HepG2 (cell line): ENCODE results near the gene FBXL22. TPM values are rescaled to one million over a fixed set of nuclear protein-coding genes. Genes with fewer than 3 reads are reported as not detected.

Experiments
- ADNP ChIP-seq: sonication (generic); formaldehyde crosslinking; IDR thresholded peaks from 2 replicates; pipeline ENCODE4 v1.4.0; 2020; ENCODE audit warnings: missing genetic modification reagents
- BRD4 ChIP-seq: sonication (generic); formaldehyde crosslinking; IDR thresholded peaks from 2 replicates; pipeline ENCODE4 v1.4.0; 2020; ENCODE audit warnings: missing genetic modification reagents
- HDAC1 ChIP-seq: sonication (generic); formaldehyde crosslinking; IDR thresholded peaks from 2 replicates; pipeline ENCODE4 v1.5.1; 2020; ENCODE audit warnings: mild to moderate bottlenecking, missing genetic modification reagents
- JUN ChIP-seq: sonication (generic); formaldehyde crosslinking; IDR thresholded peaks from 2 replicates; pipeline ENCODE4 v1.4.0; 2020; ENCODE audit warnings: mild to moderate bottlenecking, missing genetic modification reagents
- MAZ ChIP-seq, 2 experiments: sonication (generic) in 1 of 2; formaldehyde crosslinking in 1 of 2; IDR thresholded peaks; 2 replicates each; pipeline versions ENCODE4 v1.5.0 to v1.6.1; 2012 to 2020; ENCODE audit warnings: low read depth in 2 of 2, mild to moderate bottlenecking in 2 of 2, borderline replicate concordance in 1 of 2, improper control_type of control experiment in 1 of 2, low read length in 1 of 2, missing genetic modification reagents in 1 of 2, moderate library complexity in 1 of 2
- PCBP1 ChIP-seq: fragments of 200-400 bp; formaldehyde crosslinking; IDR thresholded peaks from 2 replicates; pipeline ENCODE4 v1.6.1; 2017; ENCODE audit warnings: mild to moderate bottlenecking, low read depth, low read length, borderline replicate concordance
- PHF8 ChIP-seq: sonication (generic); formaldehyde crosslinking; IDR thresholded peaks from 2 replicates; pipeline ENCODE4 v1.5.0; 2020; ENCODE audit warnings: missing genetic modification reagents
- REPIN1 ChIP-seq: sonication (generic); formaldehyde crosslinking; IDR thresholded peaks from 2 replicates; pipeline ENCODE4 v1.8.0; 2022; ENCODE audit warnings: missing genetic modification reagents, low read depth, mild to moderate bottlenecking, borderline replicate concordance
- TOPORS ChIP-seq: sonication (generic); formaldehyde crosslinking; IDR thresholded peaks from 2 replicates; pipeline ENCODE4 v1.8.0; 2023; ENCODE audit warnings: mild to moderate bottlenecking, missing genetic modification reagents
- ZFYVE20 ChIP-seq: sonication (generic); formaldehyde crosslinking; IDR thresholded peaks from 2 replicates; pipeline ENCODE4 v1.8.0; 2023; ENCODE audit warnings: low read depth, mild to moderate bottlenecking, moderate library complexity, missing genetic modification reagents, borderline replicate concordance
- ZNF496 ChIP-seq: sonication (generic); formaldehyde crosslinking; IDR thresholded peaks from 2 replicates; pipeline ENCODE4 v1.8.1; 2023; ENCODE audit warnings: mild to moderate bottlenecking, moderate library complexity, missing genetic modification reagents; ENCODE audit not compliant: insufficient replicate concordance
- ZNF850 ChIP-seq: sonication (generic); formaldehyde crosslinking; conservative IDR thresholded peaks from 2 replicates; pipeline ENCODE4 v1.9.0; 2021; ENCODE audit warnings: mild to moderate bottlenecking, missing genetic modification reagents
- polyA plus RNA-seq, 8 experiments: library from polyadenylated mRNA; depleted of rRNA in 3 of 8; stranded (reverse) in 7 of 8; unstranded in 1 of 8; fragments of >200 nt; fragmentation: Illumina TruSeq in 4 of 8; extraction: Trizol in 4 of 8; gene quantifications; 2 replicates each; pipeline versions ENCODE4 v1.2.1 to v1.2.3, GENCODE V29; 2011 to 2016; ENCODE audit warnings: low read depth in 4 of 8, missing spikeins in 1 of 8, mixed read lengths in 1 of 8; ENCODE audit not compliant: insufficient read depth in 1 of 8
- total RNA-seq, 5 experiments: library from RNA; depleted of rRNA; stranded (reverse); fragments of >200 nt; fragmentation: Illumina TruSeq; extraction: Trizol; gene quantifications; 2 replicates each; pipeline ENCODE4 v1.2.3, GENCODE V29; 2016; ENCODE audit warnings: low read depth in 1 of 5
- TF ChIP-seq, protein P1 (sequence below): IDR thresholded peaks from 2 replicates; pipeline ENCODE4 v1.6.1; 2016; ENCODE audit warnings: low read depth, borderline replicate concordance
- TF ChIP-seq, protein P2 (sequence below): IDR thresholded peaks from 2 replicates; pipeline ENCODE4 v1.6.1; 2016; ENCODE audit warnings: missing biosample characterization, missing genetic modification reagents, low read depth
- TF ChIP-seq, protein P3 (sequence below): sonication (generic); formaldehyde crosslinking; IDR thresholded peaks from 2 replicates; pipeline ENCODE4 v1.5.0; 2020; ENCODE audit warnings: mild to moderate bottlenecking, missing genetic modification reagents
- TF ChIP-seq, protein P4 (sequence below): sonication (generic); formaldehyde crosslinking; IDR thresholded peaks from 2 replicates; pipeline ENCODE4 v1.8.0; 2022; ENCODE audit warnings: missing genetic modification reagents, low read depth, mild to moderate bottlenecking, borderline replicate concordance
- TF ChIP-seq, protein P5 (sequence below): sonication (generic); formaldehyde crosslinking; IDR thresholded peaks from 2 replicates; pipeline ENCODE4 v1.5.1; 2020; ENCODE audit warnings: missing genetic modification reagents, mild to moderate bottlenecking, borderline replicate concordance
- TF ChIP-seq, protein P6 (sequence below): sonication (generic); formaldehyde crosslinking; IDR thresholded peaks from 2 replicates; pipeline ENCODE4 v1.5.1; 2020; ENCODE audit warnings: missing genetic modification reagents, mild to moderate bottlenecking, borderline replicate concordance
- TF ChIP-seq, protein P7 (sequence below): sonication (generic); formaldehyde crosslinking; IDR thresholded peaks from 2 replicates; pipeline ENCODE4 v1.4.0; 2020; ENCODE audit warnings: missing genetic modification reagents

Gene FBXL22
- total and polyA plus RNA-seq, 2 of the 13 experiments (the other 11 are each of a cell fraction or from before 2014, with no cell fraction given), result 0.15 to 0.33 TPM

DNA sequence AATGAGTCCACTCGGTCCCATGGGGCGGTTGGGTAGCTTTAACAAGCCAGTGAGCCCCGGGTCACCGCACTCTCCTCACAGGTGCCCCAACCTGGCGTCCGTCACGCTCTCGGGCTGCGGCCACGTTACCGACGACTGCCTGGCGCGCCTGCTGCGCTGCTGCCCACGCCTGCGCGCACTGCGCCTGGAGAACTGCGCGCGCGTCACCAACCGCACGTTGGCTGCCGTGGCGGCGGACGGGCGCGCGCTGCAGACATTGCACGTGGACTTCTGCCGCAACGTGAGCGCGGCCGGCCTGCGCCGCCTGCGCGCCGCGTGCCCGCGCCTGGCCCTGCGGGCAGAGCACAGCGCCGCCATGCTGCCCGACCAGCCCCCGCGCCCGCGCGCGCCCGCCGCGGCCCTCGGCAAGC lies 3.4 kb downstream of the FBXL22 start (continued):
- TF ChIP-seq, protein P1, sequence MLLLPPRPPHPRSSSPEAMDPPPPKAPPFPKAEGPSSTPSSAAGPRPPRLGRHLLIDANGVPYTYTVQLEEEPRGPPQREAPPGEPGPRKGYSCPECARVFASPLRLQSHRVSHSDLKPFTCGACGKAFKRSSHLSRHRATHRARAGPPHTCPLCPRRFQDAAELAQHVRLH (CRISPR knock-in tag), result no peak
- TF ChIP-seq MAZ (IDR thresholded peaks at IDR 0.05; ENCODE audit: borderline replicate concordance, low read depth, low read length) (peak; percentile 24; the same call in 1 of the 2 replicates), MAZ (CRISPR knock-in tag; IDR thresholded peaks at IDR 0.05; ENCODE audit: low read depth) (peak; percentile 67), ADNP (no peak), ZFYVE20 (no peak), ZNF850 (no peak), TOPORS (CRISPR knock-in tag) (peak; percentile 60; the same call in 1 of the 2 replicates), REPIN1 (CRISPR knock-in tag) (no peak), HDAC1 (CRISPR knock-in tag) (peak; percentile 89), ZNF496 (CRISPR knock-in tag) (no peak), PHF8 (CRISPR knock-in tag) (peak; percentile 80), PCBP1 (no peak), JUN (CRISPR knock-in tag) (0 out of 2 replicates have a peak, but pooled peaks have one; percentile 31), BRD4 (CRISPR knock-in tag) (peak; percentile 72)
- TF ChIP-seq, protein P2, sequence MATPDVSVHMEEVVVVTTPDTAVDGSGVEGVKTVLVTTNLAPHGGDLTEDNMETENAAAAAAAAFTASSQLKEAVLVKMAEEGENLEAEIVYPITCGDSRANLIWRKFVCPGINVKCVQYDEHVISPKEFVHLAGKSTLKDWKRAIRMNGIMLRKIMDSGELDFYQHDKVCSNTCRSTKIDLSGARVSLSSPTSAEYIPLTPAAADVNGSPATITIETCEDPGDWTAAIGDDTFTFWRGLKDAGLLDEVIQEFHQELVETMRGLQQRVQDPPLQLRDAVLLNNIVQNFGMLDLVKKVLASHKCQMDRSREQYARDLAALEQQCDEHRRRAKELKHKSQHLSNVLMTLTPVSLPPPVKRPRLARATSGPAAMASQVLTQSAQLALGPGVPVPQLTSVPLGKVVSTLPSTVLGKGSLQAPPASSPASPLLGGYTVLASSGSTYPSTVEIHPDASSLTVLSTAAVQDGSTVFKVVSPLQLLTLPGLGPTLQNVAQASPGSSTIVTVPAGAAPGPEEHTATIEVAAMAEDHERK (CRISPR knock-in tag), result peak; percentile 87
- TF ChIP-seq, protein P3, sequence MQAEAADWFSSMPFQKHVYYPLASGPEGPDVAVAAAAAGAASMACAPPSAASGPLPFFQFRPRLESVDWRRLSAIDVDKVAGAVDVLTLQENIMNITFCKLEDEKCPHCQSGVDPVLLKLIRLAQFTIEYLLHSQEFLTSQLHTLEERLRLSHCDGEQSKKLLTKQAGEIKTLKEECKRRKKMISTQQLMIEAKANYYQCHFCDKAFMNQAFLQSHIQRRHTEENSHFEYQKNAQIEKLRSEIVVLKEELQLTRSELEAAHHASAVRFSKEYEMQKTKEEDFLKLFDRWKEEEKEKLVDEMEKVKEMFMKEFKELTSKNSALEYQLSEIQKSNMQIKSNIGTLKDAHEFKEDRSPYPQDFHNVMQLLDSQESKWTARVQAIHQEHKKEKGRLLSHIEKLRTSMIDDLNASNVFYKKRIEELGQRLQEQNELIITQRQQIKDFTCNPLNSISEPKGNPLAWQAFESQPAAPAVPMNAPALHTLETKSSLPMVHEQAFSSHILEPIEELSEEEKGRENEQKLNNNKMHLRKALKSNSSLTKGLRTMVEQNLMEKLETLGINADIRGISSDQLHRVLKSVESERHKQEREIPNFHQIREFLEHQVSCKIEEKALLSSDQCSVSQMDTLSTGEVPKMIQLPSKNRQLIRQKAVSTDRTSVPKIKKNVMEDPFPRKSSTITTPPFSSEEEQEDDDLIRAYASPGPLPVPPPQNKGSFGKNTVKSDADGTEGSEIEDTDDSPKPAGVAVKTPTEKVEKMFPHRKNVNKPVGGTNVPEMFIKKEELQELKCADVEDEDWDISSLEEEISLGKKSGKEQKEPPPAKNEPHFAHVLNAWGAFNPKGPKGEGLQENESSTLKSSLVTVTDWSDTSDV (CRISPR knock-in tag), result peak; percentile 76; the same call in 1 of the 2 replicates
- TF ChIP-seq, protein P4, sequence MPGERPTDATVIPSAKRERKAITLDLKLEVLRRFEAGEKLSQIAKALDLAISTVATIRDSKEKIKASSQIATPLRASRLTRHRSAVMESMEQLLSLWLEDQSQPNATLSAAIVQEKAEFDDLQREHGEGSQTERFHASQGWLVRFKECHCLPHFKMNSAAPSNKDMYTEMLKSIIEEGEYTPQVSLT (CRISPR knock-in tag), result no peak
- TF ChIP-seq, protein P5, sequence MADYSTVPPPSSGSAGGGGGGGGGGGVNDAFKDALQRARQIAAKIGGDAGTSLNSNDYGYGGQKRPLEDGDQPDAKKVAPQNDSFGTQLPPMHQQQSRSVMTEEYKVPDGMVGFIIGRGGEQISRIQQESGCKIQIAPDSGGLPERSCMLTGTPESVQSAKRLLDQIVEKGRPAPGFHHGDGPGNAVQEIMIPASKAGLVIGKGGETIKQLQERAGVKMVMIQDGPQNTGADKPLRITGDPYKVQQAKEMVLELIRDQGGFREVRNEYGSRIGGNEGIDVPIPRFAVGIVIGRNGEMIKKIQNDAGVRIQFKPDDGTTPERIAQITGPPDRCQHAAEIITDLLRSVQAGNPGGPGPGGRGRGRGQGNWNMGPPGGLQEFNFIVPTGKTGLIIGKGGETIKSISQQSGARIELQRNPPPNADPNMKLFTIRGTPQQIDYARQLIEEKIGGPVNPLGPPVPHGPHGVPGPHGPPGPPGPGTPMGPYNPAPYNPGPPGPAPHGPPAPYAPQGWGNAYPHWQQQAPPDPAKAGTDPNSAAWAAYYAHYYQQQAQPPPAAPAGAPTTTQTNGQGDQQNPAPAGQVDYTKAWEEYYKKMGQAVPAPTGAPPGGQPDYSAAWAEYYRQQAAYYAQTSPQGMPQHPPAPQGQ (CRISPR knock-in tag), result no peak
- TF ChIP-seq, protein P6, sequence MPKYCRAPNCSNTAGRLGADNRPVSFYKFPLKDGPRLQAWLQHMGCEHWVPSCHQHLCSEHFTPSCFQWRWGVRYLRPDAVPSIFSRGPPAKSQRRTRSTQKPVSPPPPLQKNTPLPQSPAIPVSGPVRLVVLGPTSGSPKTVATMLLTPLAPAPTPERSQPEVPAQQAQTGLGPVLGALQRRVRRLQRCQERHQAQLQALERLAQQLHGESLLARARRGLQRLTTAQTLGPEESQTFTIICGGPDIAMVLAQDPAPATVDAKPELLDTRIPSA (CRISPR knock-in tag), result no peak
- TF ChIP-seq, protein P7, sequence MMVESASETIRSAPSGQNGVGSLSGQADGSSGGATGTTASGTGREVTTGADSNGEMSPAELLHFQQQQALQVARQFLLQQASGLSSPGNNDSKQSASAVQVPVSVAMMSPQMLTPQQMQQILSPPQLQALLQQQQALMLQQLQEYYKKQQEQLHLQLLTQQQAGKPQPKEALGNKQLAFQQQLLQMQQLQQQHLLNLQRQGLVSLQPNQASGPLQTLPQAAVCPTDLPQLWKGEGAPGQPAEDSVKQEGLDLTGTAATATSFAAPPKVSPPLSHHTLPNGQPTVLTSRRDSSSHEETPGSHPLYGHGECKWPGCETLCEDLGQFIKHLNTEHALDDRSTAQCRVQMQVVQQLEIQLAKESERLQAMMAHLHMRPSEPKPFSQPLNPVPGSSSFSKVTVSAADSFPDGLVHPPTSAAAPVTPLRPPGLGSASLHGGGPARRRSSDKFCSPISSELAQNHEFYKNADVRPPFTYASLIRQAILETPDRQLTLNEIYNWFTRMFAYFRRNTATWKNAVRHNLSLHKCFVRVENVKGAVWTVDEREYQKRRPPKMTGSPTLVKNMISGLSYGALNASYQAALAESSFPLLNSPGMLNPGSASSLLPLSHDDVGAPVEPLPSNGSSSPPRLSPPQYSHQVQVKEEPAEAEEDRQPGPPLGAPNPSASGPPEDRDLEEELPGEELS (CRISPR knock-in tag), result peak; percentile 26; the same call in 1 of the 2 replicates
